A549 (cell line): ENCODE measurements around the gene DNM1. TPM values are rescaled to one million over a fixed set of nuclear protein-coding genes. Genes with fewer than 3 reads are reported as not detected.

Source experiments
- ATAC-seq, 2 experiments: fragments of 200-7000 bp in 1 of 2; fragments of >200 bp in 1 of 2; cut with Nextera tagmentation in 1 of 2; cut with Tn5 transposase in 1 of 2; 3 replicates each; pipeline versions ENCODE4 v1.8.0 to v1.9.1; 2018 to 2020; ENCODE audit warnings: mild to moderate bottlenecking in 1 of 2, moderate library complexity in 1 of 2
- CTCF ChIA-PET: fragments of 300-600 bp; sonication (Branson Sonifier 250); formaldehyde crosslinking; extraction: SDS; loops from one replicate; lab custom pipeline; 2021; ENCODE audit warnings: antibody characterized with exemption, inconsistent platforms; lab: Yijun Ruan, JAX
- POLR2A ChIA-PET: fragments of 350-600 bp; formaldehyde crosslinking; extraction: SDS; loops from one replicate; lab custom pipeline; 2021; ENCODE audit warnings: antibody characterized with exemption, inconsistent platforms; lab: Yijun Ruan, JAX
- DNase-seq, 2 experiments: peaks; one replicate each; pipeline versions ENCODE4 v3.0.0 to v3.0.0-alpha.2; 2011 to 2016; ENCODE audit warnings: low read depth in 1 of 2, low spot score in 1 of 2
- FAIRE-seq: peaks from 2 replicates; lab custom pipeline; 2011; peaks lifted over from hg19 to GRCh38; lab: Jason Lieb, UNC
- H3K27ac ChIP-seq, 2 experiments: fragments of >200 bp; sonication (Bioruptor Twin); formaldehyde crosslinking; 3 replicates each; pipeline ENCODE4 v1.5.1; 2016 to 2017
- H3K4me1 ChIP-seq: fragments of >200 bp; sonication (Bioruptor Twin); formaldehyde crosslinking; 3 replicates; pipeline ENCODE4 v1.6.1; 2016
- H3K4me2 ChIP-seq: fragments of >200 bp; sonication (Bioruptor Twin); formaldehyde crosslinking; 3 replicates; pipeline ENCODE4 v1.6.1; 2016
- H3K4me3 ChIP-seq: fragments of >200 bp; sonication (Bioruptor Twin); formaldehyde crosslinking; 3 replicates; pipeline ENCODE4 v1.5.1; 2016
- H3K9me3 ChIP-seq: fragments of >200 bp; sonication (Bioruptor Twin); formaldehyde crosslinking; 3 replicates; pipeline ENCODE4 v1.6.1; 2016
- BHLHE40 ChIP-seq: IDR thresholded peaks from 2 replicates; pipeline ENCODE4 v1.6.1; 2012; ENCODE audit warnings: low read depth, low read length, inconsistent platforms
- CBX2 ChIP-seq: fragments of 200-600 bp; sonication (generic); IDR thresholded peaks from 2 replicates; pipeline ENCODE4 v1.6.1; 2016; ENCODE audit warnings: low read depth, mild to moderate bottlenecking, borderline replicate concordance
- CEBPB ChIP-seq, 2 experiments: fragments of >200 bp in 1 of 2; sonication (Bioruptor Twin) in 1 of 2; formaldehyde crosslinking in 1 of 2; IDR thresholded peaks; 2 replicates each; pipeline ENCODE4 v1.6.1; 2012 to 2016
- CHD2 ChIP-seq: fragments of 150-350 bp; IDR thresholded peaks from 2 replicates; pipeline ENCODE4 v1.6.1; 2014; ENCODE audit warnings: low read length; ENCODE audit not compliant: partially characterized antibody
- CHD4 ChIP-seq: fragments of 200-600 bp; sonication (generic); IDR thresholded peaks from 2 replicates; pipeline ENCODE4 v1.6.1; 2016; ENCODE audit warnings: antibody characterized with exemption, mild to moderate bottlenecking, borderline replicate concordance
- CTCF ChIP-seq: fragments of >200 bp; sonication (Bioruptor Twin); formaldehyde crosslinking; IDR thresholded peaks from 3 replicates; pipeline ENCODE4 v1.5.1; 2016
- E2F6 ChIP-seq: IDR thresholded peaks from 2 replicates; pipeline ENCODE4 v1.6.1; 2012; ENCODE audit warnings: low read depth, borderline replicate concordance
- EHMT2 ChIP-seq: fragments of 200-600 bp; sonication (generic); IDR thresholded peaks from 2 replicates; pipeline ENCODE4 v1.6.1; 2016; ENCODE audit warnings: antibody characterized with exemption, low read depth, mild to moderate bottlenecking, moderate library complexity
- FOSB ChIP-seq: fragments of 250-450 bp; sonication (Bioruptor Pico); IDR thresholded peaks from 2 replicates; pipeline ENCODE4 v1.5.0; 2020; ENCODE audit warnings: mild to moderate bottlenecking, moderate library complexity
- FOSL2 ChIP-seq, 2 experiments: fragments of 450-650 bp in 1 of 2; fragments of >200 bp in 1 of 2; sonication (Bioruptor Twin) in 1 of 2; formaldehyde crosslinking; IDR thresholded peaks; 2 replicates each; pipeline versions ENCODE4 v1.5.0 to v1.6.1; 2016 to 2020; ENCODE audit warnings: mild to moderate bottlenecking in 1 of 2, moderate library complexity in 1 of 2
- GATA3 ChIP-seq: IDR thresholded peaks from 2 replicates; pipeline ENCODE4 v1.6.1; 2012; ENCODE audit warnings: borderline replicate concordance
- HDAC2 ChIP-seq: fragments of 200-600 bp; sonication (generic); IDR thresholded peaks from 2 replicates; pipeline ENCODE4 v1.6.1; 2016
- HEYL ChIP-seq: fragments of 250-450 bp; sonication (Bioruptor Pico); IDR thresholded peaks from 2 replicates; pipeline ENCODE4 v1.8.0; 2021; ENCODE audit warnings: mild to moderate bottlenecking, moderate library complexity
- HOXA7 ChIP-seq: fragments of 250-450 bp; sonication (Bioruptor Pico); IDR thresholded peaks from 2 replicates; pipeline ENCODE4 v1.5.0; 2020; ENCODE audit warnings: mild to moderate bottlenecking, moderate library complexity
- JUN ChIP-seq, 2 experiments: fragments of >200 bp; sonication (Bioruptor Twin); formaldehyde crosslinking; IDR thresholded peaks; 2 replicates in 1 of 2; 3 replicates in 1 of 2; pipeline ENCODE4 v1.6.1; 2016 to 2017
- JUNB ChIP-seq: fragments of >200 bp; sonication (Bioruptor Twin); formaldehyde crosslinking; IDR thresholded peaks from 2 replicates; pipeline ENCODE4 v1.6.1; 2016
- KDM5A ChIP-seq: fragments of 200-600 bp; sonication (generic); IDR thresholded peaks from 2 replicates; pipeline ENCODE4 v1.6.1; 2016; ENCODE audit warnings: antibody characterized with exemption, mild to moderate bottlenecking
- MAFK ChIP-seq: fragments of 450-650 bp; IDR thresholded peaks from 2 replicates; pipeline ENCODE4 v1.6.1; 2014; ENCODE audit not compliant: partially characterized antibody
- MAZ ChIP-seq: fragments of 150-350 bp; IDR thresholded peaks from 2 replicates; pipeline ENCODE4 v1.6.1; 2014; ENCODE audit warnings: antibody characterized with exemption, low read depth, low read length, borderline replicate concordance
- POLR2AphosphoS2 ChIP-seq: conservative IDR thresholded peaks from 2 replicates; pipeline ENCODE4 v1.6.1; 2012; ENCODE audit warnings: low read length, improper control_type of control experiment, inconsistent platforms
- RAD21 ChIP-seq, 2 experiments: fragments of >200 bp in 1 of 2; sonication (Bioruptor Twin) in 1 of 2; formaldehyde crosslinking in 1 of 2; IDR thresholded peaks in 1 of 2; conservative IDR thresholded peaks in 1 of 2; 2 replicates in 1 of 2; 3 replicates in 1 of 2; pipeline ENCODE4 v1.6.1; 2012 to 2018; ENCODE audit warnings: inconsistent platforms in 1 of 2
- RARB ChIP-seq: fragments of 250-450 bp; sonication (Bioruptor Pico); IDR thresholded peaks from 2 replicates; pipeline ENCODE4 v1.8.0; 2021; ENCODE audit warnings: mild to moderate bottlenecking, moderate library complexity
- RCOR1 ChIP-seq: fragments of 150-350 bp; IDR thresholded peaks from 2 replicates; pipeline ENCODE4 v1.6.1; 2014; ENCODE audit warnings: antibody characterized with exemption, low read length, low read depth
- RFX5 ChIP-seq: fragments of 450-650 bp; IDR thresholded peaks from 2 replicates; pipeline ENCODE4 v1.7.1; 2014; ENCODE audit warnings: antibody characterized with exemption, mild to moderate bottlenecking, moderate library complexity
- RNF2 ChIP-seq: fragments of 200-600 bp; sonication (generic); IDR thresholded peaks from 2 replicates; pipeline ENCODE4 v1.6.1; 2016; ENCODE audit warnings: low read depth, mild to moderate bottlenecking, antibody characterized with exemption, moderate library complexity, borderline replicate concordance
- SMC3 ChIP-seq: fragments of >200 bp; sonication (Bioruptor Twin); formaldehyde crosslinking; IDR thresholded peaks from 3 replicates; pipeline ENCODE4 v1.6.1; 2018; ENCODE audit warnings: inconsistent platforms
- SREBF2 ChIP-seq: fragments of 450-650 bp; IDR thresholded peaks from 2 replicates; pipeline ENCODE4 v1.6.1; 2014; ENCODE audit warnings: mild to moderate bottlenecking, moderate library complexity
- TP53 ChIP-seq: fragments of 250-450 bp; sonication (Bioruptor Pico); IDR thresholded peaks from 2 replicates; pipeline ENCODE4 v1.5.0; 2021; ENCODE audit warnings: mild to moderate bottlenecking, moderate library complexity
- ZNF302 ChIP-seq: fragments of 250-450 bp; sonication (Bioruptor Pico); IDR thresholded peaks from 2 replicates; pipeline ENCODE4 v1.9.0; 2021; ENCODE audit warnings: inconsistent platforms, mild to moderate bottlenecking, moderate library complexity
- ZSCAN20 ChIP-seq: fragments of 250-450 bp; sonication (Bioruptor Pico); IDR thresholded peaks from 2 replicates; pipeline ENCODE4 v1.8.0; 2022; ENCODE audit warnings: mild to moderate bottlenecking, moderate library complexity
- WGBS: methylation state at CpG from one replicate; pipeline ENCODE4 v1.1.6; 2017; ENCODE audit errors: missing lambda C conversion rate; 5-methylcytosine and 5-hydroxymethylcytosine counted together
- polyA plus RNA-seq, 4 experiments: library from polyadenylated mRNA; depleted of rRNA in 3 of 4; stranded (reverse); fragments of >200 nt; fragmentation: RNase III in 1 of 4; extraction: RNeasy Plus Mini Kit Qiagen cat#74134 plus additional on column Dnase treatment in 1 of 4; gene quantifications; 2 replicates in 3 of 4; 3 replicates in 1 of 4; pipeline ENCODE4 v1.2.3, GENCODE V29; 2011 to 2017
- TF ChIP-seq, protein P1 (sequence below): fragments of 250-450 bp; sonication (Bioruptor Pico); IDR thresholded peaks from 2 replicates; pipeline ENCODE4 v1.5.0; 2021; ENCODE audit warnings: mild to moderate bottlenecking, moderate library complexity, borderline replicate concordance
- TF ChIP-seq, protein P2 (sequence below): IDR thresholded peaks from 2 replicates; pipeline ENCODE4 v1.6.1; 2012

DNM1 gene
- polyA plus RNA-seq, 2 of the 4 experiments (the other 2 are of a cell fraction), result 60.2 to 139 TPM

DNA sequence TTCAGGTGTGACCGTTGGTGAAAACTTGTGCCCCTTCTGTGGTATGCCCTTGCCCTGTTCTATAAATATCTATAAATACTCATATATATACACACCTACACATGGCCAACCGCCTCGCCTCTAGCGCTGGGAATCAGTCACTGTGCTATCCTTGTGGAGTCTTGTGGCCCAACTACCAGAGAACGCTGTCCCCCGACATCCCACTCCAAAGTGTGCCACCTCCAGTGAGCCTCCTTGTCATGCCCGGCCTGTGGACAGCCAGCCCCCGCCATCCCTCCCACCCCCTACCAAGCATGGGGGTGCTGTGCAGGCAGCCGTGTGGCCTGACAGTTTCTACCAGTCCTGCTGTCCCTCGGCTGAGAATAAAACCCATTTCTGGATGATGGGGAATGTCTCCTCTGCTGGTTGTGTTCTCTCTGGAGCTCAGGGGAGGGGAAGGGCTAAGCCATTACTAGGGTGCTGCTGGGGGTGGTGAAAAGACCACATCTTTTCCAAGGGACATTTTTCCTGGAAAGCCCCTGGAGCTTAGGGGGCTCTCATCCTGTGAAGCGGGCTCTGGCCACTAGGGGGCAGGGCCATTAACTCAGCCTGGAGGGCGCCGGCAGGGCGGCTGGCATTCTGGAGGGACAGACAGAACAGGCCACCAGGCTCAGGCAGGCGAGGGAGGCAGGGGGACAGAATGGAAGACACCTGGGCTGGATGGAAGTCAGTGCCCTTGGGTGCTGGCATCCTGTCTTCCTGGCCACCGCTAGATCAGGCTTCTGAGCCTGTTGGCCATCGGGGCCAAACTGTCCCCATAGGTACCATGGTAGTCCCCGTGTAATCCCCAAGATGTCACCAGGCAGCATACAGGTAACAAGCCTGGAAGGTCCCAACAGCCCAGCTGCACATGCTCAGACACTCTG lies 51.9 kb downstream of the DNM1 start:
- H3K4me2 ChIP-seq, result no peak overlapping the region
- peak; percentile 33 to 79; a peak in 5 of 6 replicates for ATAC-seq
- FAIRE-seq, result no peak
- ChIA-PET POLR2A (no interaction called here), CTCF (interaction anchor here (0.6 to 4.3 kb wide), 21 partner anchors 9 to 412 kb away, joined by 3 to 37 read pairs (median 5); no protein-coding TSS in a partner anchor)
- no peaks in the 10 kb centered on the region for H3K4me1 ChIP-seq
- H3K4me3 ChIP-seq, result no peak overlapping the region
- DNase-seq, result peak; percentile 61 to 88
- WGBS, result 67% methylated on average over 15 of the region's 18 CpGs
- 0 out of 6 replicates have a peak overlapping the region, but pooled peaks of 1 of the 2 experiments have one; percentile 29 for H3K27ac ChIP-seq
- TF ChIP-seq KDM5A (no peak), HEYL (CRISPR knock-in tag) (no peak), SREBF2 (no peak), ZNF302 (CRISPR knock-in tag) (no peak), GATA3 (no peak), POLR2AphosphoS2 (no peak; the same call in 1 of the 2 replicates), FOSL2 (IDR thresholded peaks at IDR 0.05) (no peak), FOSL2 (CRISPR knock-in tag; IDR thresholded peaks at IDR 0.05) (no peak), FOSB (CRISPR knock-in tag) (0 out of 2 replicates have a peak, but pooled peaks have one; percentile 49), CEBPB (IDR thresholded peaks at IDR 0.05) (no peak), E2F6 (no peak), MAZ (no peak), CTCF (peak; percentile 75), BHLHE40 (no peak), JUNB (no peak), TP53 (CRISPR knock-in tag) (no peak), ZSCAN20 (CRISPR knock-in tag) (no peak), RAD21 (conservative IDR thresholded peaks at IDR 0.05 in 1 of 2, IDR thresholded peaks at IDR 0.05 in 1 of 2) (peak; percentile 32 to 33; a peak in 4 of 5 replicates), RNF2 (no peak), HDAC2 (no peak), HOXA7 (no peak), RFX5 (no peak), CHD4 (no peak), CHD2 (peak; percentile 25), MAFK (no peak), CBX2 (no peak), EHMT2 (no peak), RCOR1 (no peak), JUN (IDR thresholded peaks at IDR 0.05) (0 out of 5 replicates have a peak, but pooled peaks of 1 of the 2 experiments have one; percentile 39), RARB (CRISPR knock-in tag) (no peak), SMC3 (peak; percentile 28; the same call in 2 of the 3 replicates)
- TF ChIP-seq, protein P1, sequence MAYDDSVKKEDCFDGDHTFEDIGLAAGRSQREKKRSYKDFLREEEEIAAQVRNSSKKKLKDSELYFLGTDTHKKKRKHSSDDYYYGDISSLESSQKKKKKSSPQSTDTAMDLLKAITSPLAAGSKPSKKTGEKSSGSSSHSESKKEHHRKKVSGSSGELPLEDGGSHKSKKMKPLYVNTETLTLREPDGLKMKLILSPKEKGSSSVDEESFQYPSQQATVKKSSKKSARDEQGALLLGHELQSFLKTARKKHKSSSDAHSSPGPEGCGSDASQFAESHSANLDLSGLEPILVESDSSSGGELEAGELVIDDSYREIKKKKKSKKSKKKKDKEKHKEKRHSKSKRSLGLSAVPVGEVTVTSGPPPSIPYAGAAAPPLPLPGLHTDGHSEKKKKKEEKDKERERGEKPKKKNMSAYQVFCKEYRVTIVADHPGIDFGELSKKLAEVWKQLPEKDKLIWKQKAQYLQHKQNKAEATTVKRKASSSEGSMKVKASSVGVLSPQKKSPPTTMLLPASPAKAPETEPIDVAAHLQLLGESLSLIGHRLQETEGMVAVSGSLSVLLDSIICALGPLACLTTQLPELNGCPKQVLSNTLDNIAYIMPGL (CRISPR knock-in tag), result no peak
- TF ChIP-seq, protein P2, sequence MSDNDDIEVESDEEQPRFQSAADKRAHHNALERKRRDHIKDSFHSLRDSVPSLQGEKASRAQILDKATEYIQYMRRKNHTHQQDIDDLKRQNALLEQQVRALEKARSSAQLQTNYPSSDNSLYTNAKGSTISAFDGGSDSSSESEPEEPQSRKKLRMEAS, result no peak
- no peaks in the 10 kb centered on the region for H3K9me3 ChIP-seq
